Mammary microvascular endothelial cell (primary cell): Measurements from ENCODE around the gene CES4A. TPM values are rescaled to one million over a fixed set of nuclear protein-coding genes. Genes with fewer than 3 reads are reported as not detected.

Source experiments
- total RNA-seq: library from RNA; depleted of rRNA; stranded (reverse); fragments of >200 nt; gene quantifications from 2 replicates; pipeline ENCODE4 v1.2.3, GENCODE V29; 2015

CES4A gene
- 0.33 TPM in 1 of 2 replicates, not detected in the other for total RNA-seq

GRCh38 chr16:66988197-66988788, at the start of gene CES4A:
Gene CES4A, plus strand, starts transcription at chr16:66988589. Its CDS starts 184 bp downstream, at chr16:66988773.

GRCh38 chr16:66961065-66961744, 27.2 kb upstream of the CES4A start, which contains the start of gene CES3:
Gene CES3, plus strand, starts transcription at chr16:66961266. Its CDS starts 42 bp downstream, at chr16:66961308.

GRCh38 chr16:67028696-67029253, 40.4 kb downstream of the CES4A start, which contains the start of gene CBFB:
Gene CBFB, plus strand, starts transcription at chr16:67029149. Its CDS starts 259 bp downstream, at chr16:67029408.

Other genes starting within 250 kb of the CES4A start
- 64.4 and 68.7 TPM in 2 replicates for gene DYNC1LI2, start 237.0 kb upstream of the CES4A start, total RNA-seq
- not detected in 2 replicates for gene TERB1, start 187.0 kb upstream of the CES4A start, total RNA-seq
- 67.7 and 77.1 TPM in 2 replicates for gene NAE1, start 157.6 kb upstream of the CES4A start, total RNA-seq
- gene CA7, start 144.2 kb upstream of the CES4A start, total RNA-seq = not detected in 2 replicates
- 2.4 TPM in 2 replicates for gene PDP2, start 108.1 kb upstream of the CES4A start, total RNA-seq
- gene CDH16, start 69.7 kb upstream of the CES4A start, total RNA-seq = not detected in 2 replicates
- gene RRAD, start 63.1 kb upstream of the CES4A start, total RNA-seq = 2.3 and 2.4 TPM in 2 replicates
- gene CIAO2B, start 54.2 kb upstream of the CES4A start, total RNA-seq = 105 and 128 TPM in 2 replicates
- 18.2 and 24.2 TPM in 2 replicates for gene CES2, start 53.1 kb upstream of the CES4A start, total RNA-seq
- not detected in 2 replicates for gene CES3, start 27.3 kb upstream of the CES4A start, total RNA-seq
- 55.3 and 62.4 TPM in 2 replicates for gene CBFB, start 40.6 kb downstream of the CES4A start, total RNA-seq
- gene PHAF1, start 121.4 kb downstream of the CES4A start, total RNA-seq = 12.1 and 13.1 TPM in 2 replicates
- 2.2 and 4.6 TPM in 2 replicates for gene B3GNT9, start 162.4 kb downstream of the CES4A start, total RNA-seq
- 35.2 and 35.8 TPM in 2 replicates for gene TRADD, start 171.3 kb downstream of the CES4A start, total RNA-seq
- gene FBXL8, start 171.4 kb downstream of the CES4A start, total RNA-seq = 8.2 and 10.6 TPM in 2 replicates
- gene HSF4, start 176.2 kb downstream of the CES4A start, total RNA-seq = 0.40 and 2.0 TPM in 2 replicates
- gene NOL3, start 181.9 kb downstream of the CES4A start, total RNA-seq = 9.3 and 12.7 TPM in 2 replicates
- 4.2 and 7.1 TPM in 2 replicates for gene MATCAP1, start 195.4 kb downstream of the CES4A start, total RNA-seq
- 9.4 and 13.3 TPM in 2 replicates for gene EXOC3L1, start 201.5 kb downstream of the CES4A start, total RNA-seq
- 89.3 and 111 TPM in 2 replicates for gene E2F4, start 203.6 kb downstream of the CES4A start, total RNA-seq
- gene ELMO3, start 210.5 kb downstream of the CES4A start, total RNA-seq = 0.60 and 0.98 TPM in 2 replicates
- gene TMEM208, start 238.5 kb downstream of the CES4A start, total RNA-seq = 32.9 and 34.8 TPM in 2 replicates